RWPE2 (cell line): ENCODE results near the gene CEP104.

Source experiments
- ATAC-seq: fragments of 200-7000 bp; cut with Tn5 transposase; 3 replicates; pipeline ENCODE4 v1.9.1; 2021; ENCODE audit warnings: low read depth
- DNase-seq: peaks from one replicate; pipeline ENCODE4 v3.0.0-alpha.2; 2020; ENCODE audit warnings: low spot score
- H3K27ac ChIP-seq: fragments of 450-650 bp; 2 replicates; pipeline ENCODE4 v1.5.1; 2017; ENCODE audit warnings: mild to moderate bottlenecking; ENCODE audit not compliant: poor library complexity, severe bottlenecking
- H3K27me3 ChIP-seq: fragments of 250-450 bp; sonication (Bioruptor Pico); 2 replicates; pipeline ENCODE4 v1.5.1; 2021; ENCODE audit warnings: mild to moderate bottlenecking, moderate library complexity; ENCODE audit not compliant: insufficient read depth, poor library complexity, severe bottlenecking
- H3K36me3 ChIP-seq: fragments of 250-450 bp; sonication (Bioruptor Pico); 2 replicates; pipeline ENCODE4 v1.5.1; 2020; ENCODE audit warnings: low read depth, mild to moderate bottlenecking, moderate library complexity
- H3K4me1 ChIP-seq: fragments of 250-450 bp; sonication (Bioruptor Pico); 2 replicates; pipeline ENCODE4 v1.5.1; 2021; ENCODE audit warnings: mild to moderate bottlenecking, moderate library complexity; ENCODE audit not compliant: insufficient read depth, poor library complexity, severe bottlenecking
- H3K4me3 ChIP-seq: fragments of 250-450 bp; sonication (Bioruptor Pico); 2 replicates; pipeline ENCODE4 v1.5.1; 2021; ENCODE audit warnings: mild to moderate bottlenecking, moderate library complexity; ENCODE audit not compliant: severe bottlenecking
- H3K9me3 ChIP-seq: fragments of 250-450 bp; sonication (Bioruptor Pico); 2 replicates; pipeline ENCODE4 v1.5.1; 2021; ENCODE audit warnings: mild to moderate bottlenecking, moderate library complexity; ENCODE audit not compliant: severe bottlenecking
- TF ChIP-seq, protein P1 (sequence below): fragments of 450-650 bp; IDR thresholded peaks from one replicate; pipeline ENCODE4 v1.5.1; 2017; ENCODE audit warnings: mild to moderate bottlenecking, moderate library complexity; ENCODE audit not compliant: poor library complexity, severe bottlenecking

The CEP104 gene

DNA sequence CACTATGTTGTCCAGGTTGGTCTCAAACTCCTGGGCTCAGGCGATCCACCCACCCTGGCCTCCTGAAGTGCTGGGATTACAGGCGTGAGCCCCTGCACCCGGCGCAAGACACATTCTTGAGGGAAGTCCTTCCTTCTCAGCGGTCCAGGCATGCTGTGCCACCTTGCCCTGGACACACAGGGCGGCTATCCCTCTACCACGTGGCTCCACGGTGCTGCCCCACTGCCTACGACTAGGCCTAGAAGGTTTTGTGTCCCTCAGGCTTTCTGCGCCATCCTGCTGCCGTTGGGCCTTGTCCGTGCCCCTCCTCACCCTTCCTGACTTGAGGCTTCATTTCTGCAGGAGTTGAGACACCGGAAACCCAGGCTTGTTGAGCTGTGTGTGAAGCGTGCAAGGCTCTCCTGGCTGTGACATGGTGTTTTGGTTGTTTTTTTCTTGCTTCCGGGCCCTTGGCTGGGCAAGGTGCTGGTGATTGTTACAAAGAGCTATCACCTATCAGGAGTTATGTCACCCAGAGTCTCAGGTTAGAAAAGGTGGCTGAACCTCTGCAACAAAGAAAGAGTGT lies 29.2 kb upstream of the CEP104 start:
- Histone ChIP-seq H3K27me3 (no peaks in the 10 kb centered on the region), H3K4me3 (no peak overlapping the region), H3K36me3 (peaks cover 29% of the 10 kb centered on the region), H3K4me1 (no peaks in the 10 kb centered on the region), H3K27ac (no peak overlapping the region), H3K9me3 (no peaks in the 10 kb centered on the region)
- ATAC-seq (no peak), DNase-seq (no peak)
- TF ChIP-seq, protein P1, sequence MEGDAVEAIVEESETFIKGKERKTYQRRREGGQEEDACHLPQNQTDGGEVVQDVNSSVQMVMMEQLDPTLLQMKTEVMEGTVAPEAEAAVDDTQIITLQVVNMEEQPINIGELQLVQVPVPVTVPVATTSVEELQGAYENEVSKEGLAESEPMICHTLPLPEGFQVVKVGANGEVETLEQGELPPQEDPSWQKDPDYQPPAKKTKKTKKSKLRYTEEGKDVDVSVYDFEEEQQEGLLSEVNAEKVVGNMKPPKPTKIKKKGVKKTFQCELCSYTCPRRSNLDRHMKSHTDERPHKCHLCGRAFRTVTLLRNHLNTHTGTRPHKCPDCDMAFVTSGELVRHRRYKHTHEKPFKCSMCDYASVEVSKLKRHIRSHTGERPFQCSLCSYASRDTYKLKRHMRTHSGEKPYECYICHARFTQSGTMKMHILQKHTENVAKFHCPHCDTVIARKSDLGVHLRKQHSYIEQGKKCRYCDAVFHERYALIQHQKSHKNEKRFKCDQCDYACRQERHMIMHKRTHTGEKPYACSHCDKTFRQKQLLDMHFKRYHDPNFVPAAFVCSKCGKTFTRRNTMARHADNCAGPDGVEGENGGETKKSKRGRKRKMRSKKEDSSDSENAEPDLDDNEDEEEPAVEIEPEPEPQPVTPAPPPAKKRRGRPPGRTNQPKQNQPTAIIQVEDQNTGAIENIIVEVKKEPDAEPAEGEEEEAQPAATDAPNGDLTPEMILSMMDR: no peak

DNA sequence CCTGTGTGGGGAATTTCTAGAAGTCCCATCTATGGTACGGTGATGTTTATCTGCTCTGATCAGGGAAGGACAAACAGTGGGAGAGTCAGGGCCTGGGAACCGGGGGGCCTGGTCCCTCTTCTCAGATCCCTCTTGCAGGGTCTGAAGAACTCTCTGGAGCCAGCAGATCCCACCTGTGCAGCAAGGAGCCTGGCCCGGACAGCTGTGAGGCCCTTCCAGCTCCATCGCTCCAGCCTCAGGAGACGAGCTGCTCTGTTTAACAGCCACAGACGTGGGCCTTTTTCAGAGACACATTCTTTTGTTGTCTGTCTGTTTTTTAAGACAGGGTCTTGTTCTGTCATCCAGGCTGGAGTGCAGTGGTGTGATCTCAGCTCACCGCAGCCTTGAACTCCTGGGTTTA lies 28.6 kb upstream of the CEP104 start:
- no peak overlapping the region for H3K4me3 ChIP-seq
- TF ChIP-seq, protein P1: no peak
- no peaks in the 10 kb centered on the region for H3K4me1 ChIP-seq
- ATAC-seq: no peak
- peaks cover 23% of the 10 kb centered on the region for H3K36me3 ChIP-seq
- no peaks in the 10 kb centered on the region for H3K9me3 ChIP-seq
- no peak overlapping the region for H3K27ac ChIP-seq
- no peak for DNase-seq
- H3K27me3 ChIP-seq: no peaks in the 10 kb centered on the region

DNA sequence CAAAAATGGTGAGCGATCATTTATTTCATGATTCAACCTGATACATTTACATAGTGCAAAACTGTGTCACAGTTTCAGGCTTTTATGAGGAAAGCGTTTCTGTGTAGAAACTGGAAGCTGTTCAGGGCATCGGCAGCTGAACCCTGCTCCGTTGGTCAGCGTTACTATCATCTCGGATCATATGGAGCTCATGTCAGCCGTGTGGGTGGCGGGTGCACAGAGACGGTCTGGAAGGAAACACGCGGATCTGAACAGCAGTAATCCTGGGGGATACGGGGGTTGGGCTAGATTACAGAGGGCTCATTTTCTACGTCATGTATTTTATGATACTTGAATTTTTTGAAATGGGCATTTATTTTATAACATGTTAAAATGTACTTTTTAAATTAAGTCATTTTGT lies 28.0 kb upstream of the CEP104 start:
- H3K4me3 ChIP-seq: no peak overlapping the region
- TF ChIP-seq, protein P1: no peak
- H3K27ac ChIP-seq: no peak overlapping the region
- no peaks in the 10 kb centered on the region for H3K4me1 ChIP-seq
- DNase-seq (no peak), ATAC-seq (no peak)
- H3K36me3 ChIP-seq: peaks cover 17% of the 10 kb centered on the region
- H3K27me3 ChIP-seq: no peaks in the 10 kb centered on the region
- no peaks in the 10 kb centered on the region for H3K9me3 ChIP-seq

DNA sequence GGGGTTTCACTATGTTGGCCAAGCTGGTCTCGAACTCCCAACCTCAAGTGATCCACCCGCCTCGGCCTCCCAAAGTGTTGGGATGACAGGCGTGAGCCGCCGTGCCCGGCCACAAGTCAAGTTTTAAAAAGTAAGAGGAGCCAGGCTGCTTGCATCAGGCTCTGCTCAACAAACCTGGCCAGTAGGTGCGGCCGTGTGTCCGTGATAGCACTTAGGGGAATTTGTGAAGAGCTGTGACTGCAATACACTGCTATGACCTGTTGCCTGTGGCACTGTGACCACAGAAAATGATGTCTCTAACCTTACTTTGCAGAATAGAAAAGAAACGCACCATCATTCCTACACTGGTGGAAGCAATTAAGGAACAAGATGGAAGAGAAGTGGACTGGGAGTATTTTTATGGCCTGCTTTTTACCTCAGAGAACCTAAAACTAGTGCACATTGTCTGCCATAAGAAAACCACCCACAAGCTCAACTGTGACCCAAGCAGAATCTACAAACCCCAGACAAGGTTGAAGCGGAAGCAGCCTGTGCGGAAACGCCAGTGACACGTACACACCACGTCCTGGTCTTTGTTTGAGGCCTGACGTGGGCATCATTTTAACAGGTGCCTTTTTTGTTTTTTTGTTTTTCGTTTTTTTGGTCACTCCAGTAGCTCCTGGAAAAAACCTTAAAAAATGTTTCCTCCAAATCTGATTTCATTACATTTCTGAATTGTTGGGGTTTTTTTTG lies 26.3 kb upstream of the CEP104 start:
- TF ChIP-seq, protein P1: no peak
- Histone ChIP-seq H3K4me1 (no peaks in the 10 kb centered on the region), H3K27me3 (no peaks in the 10 kb centered on the region), H3K4me3 (no peak overlapping the region), H3K36me3 (peaks cover 15% of the 10 kb centered on the region), H3K27ac (no peak overlapping the region), H3K9me3 (no peaks in the 10 kb centered on the region)
- DNase-seq (no peak), ATAC-seq (no peak)

DNA sequence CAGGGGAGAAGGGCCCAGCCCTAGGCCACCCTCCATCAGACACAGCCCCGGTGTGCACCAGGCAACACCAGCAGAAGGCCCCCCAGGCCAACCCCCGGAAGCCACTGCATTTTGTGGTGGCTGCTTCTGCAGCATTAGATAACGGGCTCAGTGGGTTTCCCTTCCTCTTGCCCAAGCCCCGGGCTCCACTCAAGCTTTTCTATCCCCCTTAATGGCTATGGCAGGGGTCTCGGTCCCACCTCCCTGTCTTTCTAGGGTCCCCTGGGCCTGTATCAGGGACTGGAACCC lies 24.1 kb upstream of the CEP104 start:
- no peak overlapping the region for H3K4me3 ChIP-seq
- DNase-seq (no peak), ATAC-seq (no peak)
- no peaks in the 10 kb centered on the region for H3K9me3 ChIP-seq
- no peak overlapping the region for H3K27ac ChIP-seq
- H3K27me3 ChIP-seq: no peaks in the 10 kb centered on the region
- TF ChIP-seq, protein P1: no peak
- peaks cover 6% of the 10 kb centered on the region; the same call in 1 of the 2 replicates for H3K36me3 ChIP-seq
- no peaks in the 10 kb centered on the region for H3K4me1 ChIP-seq
